Measurements from ENCODE around the gene POU2F1. TPM values are rescaled to one million over a fixed set of nuclear protein-coding genes. Genes with fewer than 3 reads are reported as not detected.

The POU2F1 gene
- total RNA-seq, 2 experiments from 2014 or later, result 18.7 to 52.3 TPM

Other genes with a start within 250 kb of the POU2F1 start
- gene ILDR2, start 245.3 kb upstream of the POU2F1 start, total RNA-seq (2014; rRNA removed; shearing (Covaris generic)), result 5.3 and 6.0 TPM in 2 replicates
- 2.5 and 3.2 TPM in 2 replicates for gene ILDR2, start 245.3 kb upstream of the POU2F1 start, total RNA-seq (2022)
- gene MAEL, start 231.6 kb upstream of the POU2F1 start, total RNA-seq (2014; rRNA removed; shearing (Covaris generic)), result not detected in 2 replicates
- gene MAEL, start 231.6 kb upstream of the POU2F1 start, total RNA-seq (2022), result not detected in 2 replicates
- not detected in 2 replicates for gene GPA33, start 130.5 kb upstream of the POU2F1 start, total RNA-seq (2014; rRNA removed; shearing (Covaris generic))
- not detected in 2 replicates for gene GPA33, start 130.5 kb upstream of the POU2F1 start, total RNA-seq (2022)
- not detected in 2 replicates for gene STYXL2, start 126.8 kb upstream of the POU2F1 start, total RNA-seq (2014; rRNA removed; shearing (Covaris generic))
- not detected in 2 replicates for gene STYXL2, start 126.8 kb upstream of the POU2F1 start, total RNA-seq (2022)